ENCODE data around the gene NEDD8.

DNA sequence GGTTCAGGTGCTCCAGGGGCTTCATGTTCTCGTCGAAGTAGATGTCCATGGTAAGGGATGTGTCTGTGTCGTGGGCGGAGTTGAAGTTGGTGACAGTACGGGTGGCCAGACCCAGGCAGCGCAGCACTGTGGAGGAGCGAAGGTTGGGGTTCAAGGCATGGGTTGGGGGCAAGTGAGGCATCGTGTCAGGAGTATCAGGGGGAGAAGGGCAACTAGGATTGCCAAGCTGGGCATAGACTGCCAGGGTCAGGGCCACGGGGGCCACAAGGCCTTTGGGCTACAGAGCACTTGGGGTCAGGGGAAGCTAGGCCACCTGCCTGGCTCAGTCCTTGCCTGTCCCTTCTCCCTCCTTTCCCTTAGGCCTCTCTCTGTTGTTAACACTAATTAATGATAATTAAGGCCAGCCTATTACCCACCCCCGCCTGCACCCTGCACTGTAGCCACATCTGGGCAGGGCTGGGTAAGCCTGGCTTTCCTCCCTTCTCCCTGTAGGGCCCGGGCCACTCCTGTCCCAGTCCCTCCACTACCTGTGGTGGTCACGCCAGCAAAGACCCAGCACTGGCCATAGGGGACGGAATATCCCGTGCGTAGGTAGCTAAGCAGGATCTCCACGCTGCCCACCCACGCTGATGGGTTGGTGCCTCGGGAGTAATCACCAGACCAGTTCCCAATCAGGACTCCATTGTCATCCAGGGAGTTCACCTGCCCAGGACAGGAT, 26.5 kb upstream of the NEDD8 start:
- TF ChIP-seq, protein P1, sequence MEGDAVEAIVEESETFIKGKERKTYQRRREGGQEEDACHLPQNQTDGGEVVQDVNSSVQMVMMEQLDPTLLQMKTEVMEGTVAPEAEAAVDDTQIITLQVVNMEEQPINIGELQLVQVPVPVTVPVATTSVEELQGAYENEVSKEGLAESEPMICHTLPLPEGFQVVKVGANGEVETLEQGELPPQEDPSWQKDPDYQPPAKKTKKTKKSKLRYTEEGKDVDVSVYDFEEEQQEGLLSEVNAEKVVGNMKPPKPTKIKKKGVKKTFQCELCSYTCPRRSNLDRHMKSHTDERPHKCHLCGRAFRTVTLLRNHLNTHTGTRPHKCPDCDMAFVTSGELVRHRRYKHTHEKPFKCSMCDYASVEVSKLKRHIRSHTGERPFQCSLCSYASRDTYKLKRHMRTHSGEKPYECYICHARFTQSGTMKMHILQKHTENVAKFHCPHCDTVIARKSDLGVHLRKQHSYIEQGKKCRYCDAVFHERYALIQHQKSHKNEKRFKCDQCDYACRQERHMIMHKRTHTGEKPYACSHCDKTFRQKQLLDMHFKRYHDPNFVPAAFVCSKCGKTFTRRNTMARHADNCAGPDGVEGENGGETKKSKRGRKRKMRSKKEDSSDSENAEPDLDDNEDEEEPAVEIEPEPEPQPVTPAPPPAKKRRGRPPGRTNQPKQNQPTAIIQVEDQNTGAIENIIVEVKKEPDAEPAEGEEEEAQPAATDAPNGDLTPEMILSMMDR (IDR thresholded peaks at IDR 0.05) = no peak
- TF ChIP-seq POLR2A (IDR thresholded peaks at IDR 0.05) = no peak
